GM12864 (cell line): ENCODE measurements around the gene NFIA.

Experiments used
- DNase-seq: peaks from one replicate; pipeline ENCODE4 v3.0.0-alpha.2; 2011; ENCODE audit warnings: low read depth
- H3K4me3 ChIP-seq: 2 replicates; pipeline ENCODE4 v1.5.1; 2011; ENCODE audit warnings: mild to moderate bottlenecking, low read depth, low read length, control low read depth
- TF ChIP-seq, protein P1 (sequence below): IDR thresholded peaks from 2 replicates; pipeline ENCODE4 v1.5.1; 2011; ENCODE audit warnings: low read depth, mild to moderate bottlenecking, moderate library complexity, low read length, control low read depth, inconsistent platforms; ENCODE audit errors: missing control alignments

NFIA gene

DNA sequence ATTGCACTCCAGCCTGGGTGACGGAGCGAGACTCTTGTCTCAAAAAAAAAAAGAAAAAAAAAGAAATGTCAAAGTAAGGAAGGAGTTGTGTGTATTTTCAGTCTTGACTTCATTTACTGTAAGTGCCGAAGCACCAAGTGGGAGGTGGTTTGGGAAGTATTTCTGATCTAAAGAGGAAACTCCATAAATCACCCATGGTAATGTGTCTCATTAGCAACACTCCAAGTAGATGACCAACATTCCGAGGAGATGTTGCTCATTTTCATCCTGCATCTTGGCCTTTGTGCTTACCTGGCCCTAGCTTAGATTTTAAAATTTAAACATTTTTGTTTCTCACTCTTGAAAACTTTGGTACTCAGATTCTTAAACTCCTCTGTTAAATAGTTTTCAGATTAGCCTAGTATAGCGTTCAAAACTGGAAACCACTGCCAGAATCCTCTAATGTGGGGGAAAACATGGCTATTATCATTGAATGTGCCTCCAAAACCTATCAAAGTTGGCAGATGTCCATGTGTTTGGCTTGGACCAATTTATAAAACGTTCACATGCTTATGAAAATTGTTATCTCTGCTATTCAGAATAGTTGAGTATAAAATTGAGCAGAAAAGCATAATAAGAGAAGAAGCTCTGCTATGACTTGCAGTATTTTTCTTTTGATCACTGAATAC is 110.4 kb downstream of the NFIA start:
- TF ChIP-seq, protein P1, sequence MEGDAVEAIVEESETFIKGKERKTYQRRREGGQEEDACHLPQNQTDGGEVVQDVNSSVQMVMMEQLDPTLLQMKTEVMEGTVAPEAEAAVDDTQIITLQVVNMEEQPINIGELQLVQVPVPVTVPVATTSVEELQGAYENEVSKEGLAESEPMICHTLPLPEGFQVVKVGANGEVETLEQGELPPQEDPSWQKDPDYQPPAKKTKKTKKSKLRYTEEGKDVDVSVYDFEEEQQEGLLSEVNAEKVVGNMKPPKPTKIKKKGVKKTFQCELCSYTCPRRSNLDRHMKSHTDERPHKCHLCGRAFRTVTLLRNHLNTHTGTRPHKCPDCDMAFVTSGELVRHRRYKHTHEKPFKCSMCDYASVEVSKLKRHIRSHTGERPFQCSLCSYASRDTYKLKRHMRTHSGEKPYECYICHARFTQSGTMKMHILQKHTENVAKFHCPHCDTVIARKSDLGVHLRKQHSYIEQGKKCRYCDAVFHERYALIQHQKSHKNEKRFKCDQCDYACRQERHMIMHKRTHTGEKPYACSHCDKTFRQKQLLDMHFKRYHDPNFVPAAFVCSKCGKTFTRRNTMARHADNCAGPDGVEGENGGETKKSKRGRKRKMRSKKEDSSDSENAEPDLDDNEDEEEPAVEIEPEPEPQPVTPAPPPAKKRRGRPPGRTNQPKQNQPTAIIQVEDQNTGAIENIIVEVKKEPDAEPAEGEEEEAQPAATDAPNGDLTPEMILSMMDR: no peak
- no peak for DNase-seq
- H3K4me3 ChIP-seq: no peak overlapping the region

GRCh38 chr1:61193808-61194207 is 111.4 kb downstream of the NFIA start:
- no peak overlapping the region for H3K4me3 ChIP-seq
- TF ChIP-seq, protein P1: no peak
- DNase-seq: no peak

GRCh38 chr1:61198554-61198953 is 116.2 kb downstream of the NFIA start:
- TF ChIP-seq, protein P1: no peak
- no peak for DNase-seq
- no peak overlapping the region for H3K4me3 ChIP-seq

GRCh38 chr1:61201035-61201434 is 118.7 kb downstream of the NFIA start:
- TF ChIP-seq, protein P1: no peak
- DNase-seq: no peak
- H3K4me3 ChIP-seq: no peak overlapping the region

DNA sequence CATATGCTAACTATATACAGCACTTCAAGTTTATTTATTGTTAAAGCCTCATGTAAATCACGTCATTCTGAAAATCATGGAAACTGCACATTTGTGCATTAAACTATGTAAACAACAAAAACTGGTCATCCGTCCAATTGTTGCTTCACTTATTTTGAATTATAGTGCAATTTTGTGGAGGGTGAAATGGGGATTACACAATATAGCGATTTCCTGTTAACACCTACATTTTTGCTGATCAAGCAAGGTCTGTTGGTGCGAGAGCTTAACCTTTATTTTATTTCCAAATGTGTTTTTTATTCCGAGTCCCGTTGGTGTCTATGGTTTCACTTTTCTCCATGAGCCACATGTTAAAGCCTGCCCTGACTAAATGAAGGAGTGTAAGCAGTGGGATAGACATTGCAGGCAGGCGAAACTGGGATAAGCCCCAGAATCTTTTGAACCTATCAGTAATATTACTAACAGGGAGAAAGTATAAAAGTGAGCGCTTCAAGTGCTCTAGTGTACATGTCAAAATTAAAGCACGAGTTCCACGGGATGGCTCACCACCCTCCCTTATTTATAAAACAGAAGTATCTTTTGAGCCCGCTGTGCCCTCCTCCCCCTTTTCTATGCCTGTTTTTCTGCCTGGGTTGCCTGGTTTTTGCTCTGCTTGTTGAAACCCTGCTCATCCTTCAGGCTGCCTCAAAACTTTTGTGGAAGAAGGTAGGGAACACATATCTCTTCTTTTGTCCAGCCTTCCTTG is 120.7 kb downstream of the NFIA start:
- TF ChIP-seq, protein P1: no peak
- no peak overlapping the region for H3K4me3 ChIP-seq
- no peak for DNase-seq

DNA sequence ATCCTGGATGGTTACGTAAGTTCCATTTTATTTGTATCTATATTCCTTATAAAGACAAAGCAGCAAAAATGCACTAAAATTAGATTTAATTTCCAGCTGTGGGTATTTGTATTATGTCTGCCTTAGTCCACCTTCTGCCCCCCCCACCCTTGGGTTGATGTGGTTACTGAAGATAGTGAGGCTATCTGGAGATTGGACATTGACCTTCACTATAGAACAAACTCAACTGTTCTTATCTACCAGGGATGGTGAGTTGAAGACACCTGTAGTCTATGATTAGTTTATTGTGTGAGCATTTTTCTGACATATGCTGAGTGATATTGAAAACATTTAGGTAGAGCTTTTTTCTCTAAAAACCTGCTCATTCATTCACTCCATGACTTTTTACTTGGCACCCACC is 122.2 kb downstream of the NFIA start:
- TF ChIP-seq, protein P1: no peak
- no peak for DNase-seq

More for the DNA sequence above, 122.2 kb downstream of the NFIA start:
- no peak overlapping the region for H3K4me3 ChIP-seq
